Small intestine (tissue), 7 donors: ENCODE results near the gene POU4F2. TPM values are rescaled to one million over a fixed set of nuclear protein-coding genes. Genes with fewer than 3 reads are reported as not detected.

Experiments used
- DNase-seq, 2 donors: peaks; one replicate each; pipeline versions ENCODE4 v3.0.0 to v3.0.0-alpha.2; 2013
- FAIRE-seq: peaks from 2 replicates; lab custom pipeline; 2012; peaks lifted over from hg19 to GRCh38; lab: Jason Lieb, UNC
- H3K27ac ChIP-seq, 3 donors: one replicate each; pipeline ENCODE4 v1.5.1; 2013; ENCODE audit warnings: low read length in 2 of 3, mild to moderate bottlenecking in 2 of 3, control low read depth in 1 of 3, inconsistent platforms in 1 of 3, low read depth in 1 of 3, moderate library complexity in 1 of 3
- H3K27me3 ChIP-seq, 3 donors: one replicate each; pipeline ENCODE4 v1.6.1; 2013; ENCODE audit warnings: low read length in 3 of 3, inconsistent platforms in 1 of 3; ENCODE audit not compliant: control insufficient read depth in 3 of 3, insufficient read depth in 3 of 3
- H3K36me3 ChIP-seq, 3 donors: one replicate each; pipeline ENCODE4 v1.6.1; 2013; ENCODE audit warnings: low read length in 3 of 3, inconsistent platforms in 1 of 3, low read depth in 1 of 3, mild to moderate bottlenecking in 1 of 3, moderate library complexity in 1 of 3; ENCODE audit not compliant: control insufficient read depth in 3 of 3, insufficient read depth in 2 of 3
- H3K4me1 ChIP-seq, 3 donors: one replicate each; pipeline ENCODE4 v1.6.1; 2013; ENCODE audit warnings: low read length in 2 of 3, inconsistent platforms in 1 of 3, low read depth in 1 of 3, mild to moderate bottlenecking in 1 of 3, moderate library complexity in 1 of 3; ENCODE audit not compliant: control insufficient read depth in 3 of 3, insufficient read depth in 2 of 3
- H3K4me3 ChIP-seq, 3 donors: one replicate each; pipeline ENCODE4 v1.5.1; 2013; ENCODE audit warnings: low read length in 3 of 3, control low read depth in 1 of 3, inconsistent platforms in 1 of 3, low read depth in 1 of 3, mild to moderate bottlenecking in 1 of 3, moderate library complexity in 1 of 3
- H3K9me3 ChIP-seq, 2 donors: one replicate each; pipeline ENCODE4 v1.6.1; 2013; ENCODE audit warnings: low read depth in 1 of 2, low read length in 1 of 2; ENCODE audit not compliant: control insufficient read depth in 2 of 2, insufficient read depth in 1 of 2
- WGBS, 3 donors: extraction: QIAGEN DNeasy Blood & Tissue Kit; methylation state at CpG; one replicate each; pipeline ENCODE4 v1.1.7; 2013; 5-methylcytosine and 5-hydroxymethylcytosine counted together
- polyA plus RNA-seq, 4 donors: library from polyadenylated mRNA; stranded (reverse) in 3 of 4; unstranded in 1 of 4; fragments of 200-250 nt in 3 of 4; fragments of 120-200 nt in 1 of 4; gene quantifications; one replicate each; pipeline versions ENCODE4 v1.2.1 to v1.2.3, GENCODE V29; 2013
- donor health status: healthy with polysubstance abuse.
- donor health status: control.
- donor health status: control.
- donor health status: Bipolar disorder and iron deficiency.
- donor health status: healthy.

The POU4F2 gene
- polyA plus RNA-seq, 4 donors, result not detected

GRCh38 chr4:146638333-146638785 is 334 bp upstream of the POU4F2 start:
- no peak for DNase-seq
- Histone ChIP-seq H3K4me1 (peaks cover 0 to 5% (median 0%) of the 10 kb centered on the region in 3 donors), H3K27me3 (peaks cover 20 to 68% (median 51%) of the 10 kb centered on the region in 3 donors), H3K27ac (no peak overlapping the region), H3K4me3 (no peak overlapping the region), H3K36me3 (no peaks in the 10 kb centered on the region), H3K9me3 (peaks cover 0 to 2% of the 10 kb centered on the region in 2 donors)
- WGBS, 3 donors, result 3 to 9% (median 8%) methylated on average over 32 to 34 of the region's 34 CpGs
- FAIRE-seq, result no peak

- DNase-seq (no peak), FAIRE-seq (no peak)
- 4 to 15% (median 12%) methylated on average over 20 of the region's 20 CpGs for WGBS, 3 donors
- Histone ChIP-seq H3K4me3 (no peak overlapping the region), H3K27ac (no peak overlapping the region), H3K9me3 (peaks cover 0 to 2% of the 10 kb centered on the region in 2 donors), H3K27me3 (peaks cover 19 to 62% (median 42%) of the 10 kb centered on the region in 3 donors), H3K4me1 (peaks cover 0 to 5% (median 0%) of the 10 kb centered on the region in 3 donors), H3K36me3 (no peaks in the 10 kb centered on the region)
These were observed 826 bp downstream of the POU4F2 start for GRCh38 chr4:146639506-146639932.

- no peak overlapping the region for H3K27ac ChIP-seq
- no peaks in the 10 kb centered on the region for H3K36me3 ChIP-seq
- no peak overlapping the region for H3K4me3 ChIP-seq
- H3K4me1 ChIP-seq, result peaks cover 0 to 5% (median 0%) of the 10 kb centered on the region in 3 donors
- WGBS, 3 donors, result 9 to 35% (median 27%) methylated on average over 32 to 46 of the region's 46 CpGs
- H3K27me3 ChIP-seq, result peaks cover 16 to 57% (median 37%) of the 10 kb centered on the region in 3 donors
- FAIRE-seq, result no peak
- H3K9me3 ChIP-seq, result peaks cover 0 to 2% of the 10 kb centered on the region in 2 donors
- no peak for DNase-seq
These were observed 1.4 kb downstream of the POU4F2 start for GRCh38 chr4:146640021-146640464.

- no peak for FAIRE-seq
- 5 to 17% (median 15%) methylated on average over 37 of the region's 37 CpGs for WGBS, 3 donors
These were observed 1.9 kb downstream of the POU4F2 start for GRCh38 chr4:146640465-146641061.

GRCh38 chr4:146641762-146642161 is 3.1 kb downstream of the POU4F2 start:
- Histone ChIP-seq H3K27ac (no peak overlapping the region), H3K9me3 (peaks cover 0 to 2% of the 10 kb centered on the region in 2 donors), H3K4me3 (no peak overlapping the region), H3K4me1 (peaks cover 0 to 5% (median 0%) of the 10 kb centered on the region in 3 donors), H3K36me3 (no peaks in the 10 kb centered on the region), H3K27me3 (peaks cover 16 to 68% (median 40%) of the 10 kb centered on the region in 3 donors)
- FAIRE-seq, result no peak
- no peak for DNase-seq
- WGBS, 3 donors, result 7 to 17% (median 13%) methylated on average over 3 of the region's 3 CpGs

More at GRCh38 chr4:146640465-146641061, 1.9 kb downstream of the POU4F2 start:
- peaks cover 0 to 5% (median 0%) of the 10 kb centered on the region in 3 donors for H3K4me1 ChIP-seq
- no peak overlapping the region for H3K27ac ChIP-seq
- no peaks in the 10 kb centered on the region for H3K36me3 ChIP-seq
- peaks cover 0 to 2% of the 10 kb centered on the region in 2 donors for H3K9me3 ChIP-seq
- H3K27me3 ChIP-seq, result peaks cover 16 to 58% (median 37%) of the 10 kb centered on the region in 3 donors
- H3K4me3 ChIP-seq, result no peak overlapping the region
- no peak for DNase-seq

- Histone ChIP-seq H3K36me3 (no peaks in the 10 kb centered on the region), H3K4me1 (no peaks in the 10 kb centered on the region), H3K27ac (no peak overlapping the region), H3K4me3 (no peak overlapping the region), H3K27me3 (peaks cover 11 to 69% (median 33%) of the 10 kb centered on the region in 3 donors), H3K9me3 (no peaks in the 10 kb centered on the region)
- DNase-seq (peak; percentile 3 to 13), FAIRE-seq (no peak)
- WGBS, 3 donors, result 7 to 9% (median 8%) methylated on average over 6 of the region's 6 CpGs
These were observed 5.2 kb downstream of the POU4F2 start for GRCh38 chr4:146643812-146644401.

- Histone ChIP-seq H3K36me3 (no peaks in the 10 kb centered on the region), H3K27ac (no peak overlapping the region), H3K4me1 (no peaks in the 10 kb centered on the region), H3K9me3 (no peaks in the 10 kb centered on the region), H3K4me3 (no peak overlapping the region), H3K27me3 (peaks cover 0 to 68% (median 29%) of the 10 kb centered on the region in 3 donors)
- FAIRE-seq (no peak), DNase-seq (no peak)
- 2 to 11% (median 3%) methylated on average over 6 of the region's 6 CpGs for WGBS, 3 donors
These were observed 7.2 kb downstream of the POU4F2 start for GRCh38 chr4:146645921-146646320.

- H3K4me1 ChIP-seq, result no peaks in the 10 kb centered on the region
- FAIRE-seq, result no peak
- H3K27ac ChIP-seq, result no peak overlapping the region
- no peak for DNase-seq
- H3K4me3 ChIP-seq, result no peak overlapping the region
- H3K27me3 ChIP-seq, result peaks cover 0 to 72% (median 27%) of the 10 kb centered on the region in 3 donors
- no peaks in the 10 kb centered on the region for H3K9me3 ChIP-seq
- 6 to 12% (median 8%) methylated on average over 13 of the region's 13 CpGs for WGBS, 3 donors
- no peaks in the 10 kb centered on the region for H3K36me3 ChIP-seq
These were observed 8.1 kb downstream of the POU4F2 start for GRCh38 chr4:146646593-146647325.
